Mucosa of descending colon (tissue), 3 donors: Measurements from ENCODE around the gene FBXO42. TPM values are rescaled to one million over a fixed set of nuclear protein-coding genes. Genes with fewer than 3 reads are reported as not detected.
A peak's percentile ranks its signal among the peaks of the same experiment; 100 is the strongest.

Source experiments
- ATAC-seq: fragments of 200-7000 bp; cut with Tn5 transposase; one replicate; pipeline ENCODE4 v1.9.1; 2020; ENCODE audit warnings: mild to moderate bottlenecking, moderate library complexity
- DNase-seq, 3 donors: peaks; one replicate each; pipeline ENCODE4 v3.0.0-alpha.2; 2020
- H3K36me3 ChIP-seq: fragments of 200-600 bp; one replicate; pipeline ENCODE4 v1.8.0; 2021; ENCODE audit warnings: low read depth, mild to moderate bottlenecking
- H3K4me1 ChIP-seq: fragments of 200-600 bp; one replicate; pipeline ENCODE4 v1.8.0; 2021; ENCODE audit warnings: low read depth, mild to moderate bottlenecking
- H3K4me3 ChIP-seq: fragments of 200-600 bp; one replicate; pipeline ENCODE4 v1.8.0; 2021; ENCODE audit warnings: mild to moderate bottlenecking
- H3K9me3 ChIP-seq: fragments of 200-600 bp; one replicate; pipeline ENCODE4 v1.8.0; 2021; ENCODE audit warnings: mild to moderate bottlenecking
- intact Hi-C, 2 donors: fragments of 100-400 bp; cut with DNase I in 1 of 2; cut with micrococcal nuclease in 1 of 2; formaldehyde crosslinking; loops; one replicate each; pipeline versions ENCODE4 v1.11.0 to v1.11.1; 2022; cut with DNase I, micrococcal nuclease
- total RNA-seq, 3 donors: library from RNA; stranded (reverse); fragmentation: NEBNext Ultra II Directional in 2 of 3; extraction: Animal tissue kit (Norgen Biotek cat#: 25700) in 2 of 3; gene quantifications; one replicate each; pipeline versions ENCODE4 v1.2.1 to v1.2.4, GENCODE V29; 2021 to 2023
- TF ChIP-seq, protein P1 (sequence below): fragments of 200-600 bp; IDR thresholded peaks from one replicate; pipeline ENCODE4 v1.8.0; 2022; ENCODE audit warnings: antibody characterized with exemption, mild to moderate bottlenecking
- donor health status: DM: no; HTN: no; CAD: no; lungs with moderate emphysema.
- donor health status: DM: no; HTN: no; CAD: no.
- donor health status: DM: no; HTN: yes; CAD: no.

Gene FBXO42
- total RNA-seq, 3 donors from 2014 or later, result 12.9 to 20.6 (median 16.3) TPM

DNA sequence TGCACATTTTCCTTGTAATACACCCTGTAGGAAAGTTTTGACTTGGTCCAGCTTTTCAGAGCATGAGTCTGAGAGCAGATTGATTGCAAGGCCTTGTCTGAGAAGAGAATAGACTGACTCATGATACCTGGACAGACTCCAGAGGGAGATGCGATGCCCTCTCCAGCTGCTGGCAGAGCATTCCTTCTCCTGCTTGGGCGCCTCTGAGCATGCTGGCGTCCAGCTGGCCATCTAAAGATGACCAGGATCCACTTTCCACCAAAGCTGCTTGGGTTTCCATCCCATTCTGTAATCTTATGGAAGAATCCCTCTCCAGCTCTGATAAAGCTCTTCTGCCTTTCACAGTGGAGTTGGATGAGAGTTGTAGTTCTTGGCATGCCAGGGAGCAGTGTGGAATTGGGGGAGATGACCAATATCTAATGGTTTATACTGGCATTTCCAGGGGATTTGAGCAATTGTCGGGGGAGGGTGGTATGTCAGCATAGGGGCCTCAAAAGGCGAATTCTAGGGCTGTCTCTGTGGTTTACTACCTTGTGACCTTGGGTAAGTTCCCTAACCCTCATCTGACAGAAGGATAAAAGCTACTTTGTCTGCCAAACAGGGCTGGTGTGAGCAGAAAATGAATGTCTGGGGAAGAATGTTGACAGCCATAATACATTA lies 34.3 kb upstream of the FBXO42 start:
- Histone ChIP-seq H3K9me3 (no peaks in the 10 kb centered on the region), H3K4me3 (no peak overlapping the region), H3K4me1 (peaks cover 18% of the 10 kb centered on the region), H3K36me3 (no peaks in the 10 kb centered on the region)
- TF ChIP-seq, protein P1, sequence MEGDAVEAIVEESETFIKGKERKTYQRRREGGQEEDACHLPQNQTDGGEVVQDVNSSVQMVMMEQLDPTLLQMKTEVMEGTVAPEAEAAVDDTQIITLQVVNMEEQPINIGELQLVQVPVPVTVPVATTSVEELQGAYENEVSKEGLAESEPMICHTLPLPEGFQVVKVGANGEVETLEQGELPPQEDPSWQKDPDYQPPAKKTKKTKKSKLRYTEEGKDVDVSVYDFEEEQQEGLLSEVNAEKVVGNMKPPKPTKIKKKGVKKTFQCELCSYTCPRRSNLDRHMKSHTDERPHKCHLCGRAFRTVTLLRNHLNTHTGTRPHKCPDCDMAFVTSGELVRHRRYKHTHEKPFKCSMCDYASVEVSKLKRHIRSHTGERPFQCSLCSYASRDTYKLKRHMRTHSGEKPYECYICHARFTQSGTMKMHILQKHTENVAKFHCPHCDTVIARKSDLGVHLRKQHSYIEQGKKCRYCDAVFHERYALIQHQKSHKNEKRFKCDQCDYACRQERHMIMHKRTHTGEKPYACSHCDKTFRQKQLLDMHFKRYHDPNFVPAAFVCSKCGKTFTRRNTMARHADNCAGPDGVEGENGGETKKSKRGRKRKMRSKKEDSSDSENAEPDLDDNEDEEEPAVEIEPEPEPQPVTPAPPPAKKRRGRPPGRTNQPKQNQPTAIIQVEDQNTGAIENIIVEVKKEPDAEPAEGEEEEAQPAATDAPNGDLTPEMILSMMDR, result no peak
- ATAC-seq, result peak; percentile 34
- DNase-seq, result no peak
- intact Hi-C loops, result no loop called here

GRCh38 chr1:16385659-16386453 lies 33.6 kb upstream of the FBXO42 start:
- intact Hi-C loops, result no loop called here
- DNase-seq (no peak), ATAC-seq (no peak)
- Histone ChIP-seq H3K4me1 (peaks cover 18% of the 10 kb centered on the region), H3K9me3 (no peaks in the 10 kb centered on the region), H3K36me3 (no peaks in the 10 kb centered on the region), H3K4me3 (no peak overlapping the region)
- TF ChIP-seq, protein P1, result no peak

- intact Hi-C loops, result no loop called here
- Histone ChIP-seq H3K9me3 (no peaks in the 10 kb centered on the region), H3K36me3 (no peaks in the 10 kb centered on the region), H3K4me3 (no peak overlapping the region), H3K4me1 (peaks cover 18% of the 10 kb centered on the region)
- TF ChIP-seq, protein P1, result no peak
- ATAC-seq (no peak), DNase-seq (no peak)
Measured at GRCh38 chr1:16383888-16384287, 31.6 kb upstream of the FBXO42 start.

- TF ChIP-seq, protein P1, result no peak
Measured at GRCh38 chr1:16380868-16381267, 28.6 kb upstream of the FBXO42 start.

DNA sequence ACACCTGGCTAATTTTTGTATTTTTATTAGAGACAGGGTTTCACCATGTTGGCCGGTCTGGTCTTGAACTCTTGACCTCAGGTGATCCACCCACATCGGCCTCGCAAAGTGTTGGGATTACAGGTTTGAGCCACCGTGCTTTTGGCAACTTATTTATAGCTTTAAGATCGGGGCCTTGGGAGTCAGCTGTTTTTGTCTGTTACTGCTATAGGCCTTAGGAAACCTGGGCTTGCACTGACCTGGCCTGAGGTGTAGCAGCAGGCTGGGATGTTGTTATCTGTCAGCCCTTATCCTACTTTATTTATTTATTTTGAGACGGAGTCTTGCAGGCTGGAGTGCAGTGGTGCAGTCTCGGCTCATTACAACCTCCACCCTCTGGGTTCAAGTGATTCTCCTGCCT lies 26.2 kb upstream of the FBXO42 start:
- TF ChIP-seq, protein P1, result no peak
- intact Hi-C loops, result no loop called here
- DNase-seq (no peak), ATAC-seq (no peak)
- Histone ChIP-seq H3K4me1 (peaks cover 23% of the 10 kb centered on the region), H3K4me3 (no peak overlapping the region), H3K36me3 (no peaks in the 10 kb centered on the region), H3K9me3 (no peaks in the 10 kb centered on the region)

More at GRCh38 chr1:16380868-16381267, 28.6 kb upstream of the FBXO42 start:
- Histone ChIP-seq H3K4me3 (no peak overlapping the region), H3K9me3 (no peaks in the 10 kb centered on the region), H3K4me1 (peaks cover 10% of the 10 kb centered on the region), H3K36me3 (no peaks in the 10 kb centered on the region)
- intact Hi-C loops, result no loop called here
- ATAC-seq, result no peak
- DNase-seq, result no peak
